GM23338 (cell line): Measurements from ENCODE around the gene DERA. TPM values are rescaled to one million over a fixed set of nuclear protein-coding genes. Genes with fewer than 3 reads are reported as not detected.

ENCODE experiments used
- ATAC-seq: fragments of 200-7000 bp; cut with Tn5 transposase; 3 replicates; pipeline ENCODE4 v1.9.1; 2020
- DNase-seq: peaks from one replicate; pipeline ENCODE4 v3.0.0-alpha.2; 2015; ENCODE audit warnings: low spot score
- H2AFZ ChIP-seq: fragments of 200-600 bp; sonication (generic); 2 replicates; pipeline ENCODE4 v1.8.0; 2016; ENCODE audit warnings: antibody characterized with exemption, mild to moderate bottlenecking, moderate library complexity
- H3F3A ChIP-seq: fragments of 200-600 bp; sonication (generic); replicated peaks from 2 replicates; pipeline ENCODE4 v1.8.0; 2017; ENCODE audit warnings: antibody characterized with exemption, mixed run types, low read depth
- H3K27ac ChIP-seq: fragments of 200-600 bp; sonication (generic); 2 replicates; pipeline ENCODE4 v1.6.1; 2016; ENCODE audit warnings: low read depth
- H3K27me3 ChIP-seq: fragments of 200-600 bp; sonication (generic); 2 replicates; pipeline ENCODE4 v1.8.0; 2016; ENCODE audit warnings: mild to moderate bottlenecking, mixed run types, moderate library complexity; ENCODE audit not compliant: insufficient read depth
- H3K36me3 ChIP-seq: fragments of 200-600 bp; sonication (generic); 2 replicates; pipeline ENCODE4 v1.8.0; 2016; ENCODE audit warnings: mild to moderate bottlenecking; ENCODE audit not compliant: insufficient read depth
- H3K4me1 ChIP-seq: fragments of 200-600 bp; sonication (generic); 2 replicates; pipeline ENCODE4 v1.8.0; 2016; ENCODE audit warnings: mild to moderate bottlenecking, moderate library complexity; ENCODE audit not compliant: insufficient read depth
- H3K4me2 ChIP-seq: fragments of 200-600 bp; sonication (generic); 2 replicates; pipeline ENCODE4 v1.7.1; 2017; ENCODE audit warnings: mixed run types
- H3K4me3 ChIP-seq: fragments of 200-600 bp; sonication (generic); 2 replicates; pipeline ENCODE4 v1.6.1; 2016; ENCODE audit warnings: mixed run types
- H3K79me2 ChIP-seq: fragments of 200-600 bp; sonication (generic); replicated peaks from 2 replicates; pipeline ENCODE4 v1.8.0; 2017; ENCODE audit warnings: mild to moderate bottlenecking; ENCODE audit not compliant: insufficient read depth
- H3K9me2 ChIP-seq: fragments of 200-600 bp; sonication (generic); 2 replicates; pipeline ENCODE4 v1.8.0; 2017; ENCODE audit not compliant: insufficient read depth
- H4K20me1 ChIP-seq: fragments of 200-600 bp; sonication (generic); replicated peaks from 2 replicates; pipeline ENCODE4 v1.8.0; 2017; ENCODE audit warnings: mild to moderate bottlenecking; ENCODE audit not compliant: insufficient read depth
- H3K27ac Mint-ChIP-seq: 2 replicates; pipeline ENCODE4 v1.8.0; 2020; ENCODE audit warnings: inconsistent platforms, mild to moderate bottlenecking, moderate library complexity, mixed read lengths
- H3K27me3 Mint-ChIP-seq: 3 replicates; pipeline ENCODE4 v1.8.0; 2022; ENCODE audit warnings: low read depth, mild to moderate bottlenecking, moderate library complexity, mixed read lengths, inconsistent platforms; ENCODE audit not compliant: insufficient read depth, poor library complexity
- H3K36me3 Mint-ChIP-seq: 3 replicates; pipeline ENCODE4 v1.8.0; 2021; ENCODE audit warnings: low read depth, mild to moderate bottlenecking, inconsistent platforms, moderate library complexity, mixed read lengths
- H3K4me1 Mint-ChIP-seq: 3 replicates; pipeline ENCODE4 v1.8.0; 2020; ENCODE audit warnings: mild to moderate bottlenecking, inconsistent platforms, mixed read lengths
- H3K4me3 Mint-ChIP-seq: 3 replicates; pipeline ENCODE4 v1.8.0; 2021; ENCODE audit warnings: moderate library complexity, mild to moderate bottlenecking, inconsistent platforms, mixed read lengths
- H3K9me3 Mint-ChIP-seq: 3 replicates; pipeline ENCODE4 v1.8.0; 2020; ENCODE audit warnings: moderate library complexity, mild to moderate bottlenecking, inconsistent platforms, mixed read lengths
- CREB1 ChIP-seq: fragments of 250-450 bp; sonication (Bioruptor Pico); IDR thresholded peaks from 2 replicates; pipeline ENCODE4 v1.5.0; 2020; ENCODE audit warnings: low read depth, mild to moderate bottlenecking, moderate library complexity
- EZH2 ChIP-seq: fragments of 200-600 bp; sonication (generic); IDR thresholded peaks from one replicate; pipeline ENCODE4 v1.8.0; 2017; ENCODE audit warnings: antibody characterized with exemption, mild to moderate bottlenecking, low read depth; ENCODE audit not compliant: unreplicated experiment
- JUNB ChIP-seq: IDR thresholded peaks from one replicate; pipeline ENCODE4 v1.6.1; 2016; ENCODE audit warnings: antibody characterized with exemption; ENCODE audit not compliant: unreplicated experiment
- NANOG ChIP-seq: IDR thresholded peaks from 2 replicates; pipeline ENCODE4 v1.6.1; 2016; ENCODE audit warnings: antibody characterized with exemption, borderline replicate concordance
- POLR2AphosphoS5 ChIP-seq: IDR thresholded peaks from 2 replicates; pipeline ENCODE4 v1.6.1; 2016; ENCODE audit warnings: antibody characterized with exemption, low read depth
- STAT1 ChIP-seq: IDR thresholded peaks from one replicate; pipeline ENCODE4 v1.6.1; 2016; ENCODE audit warnings: antibody characterized with exemption; ENCODE audit not compliant: unreplicated experiment
- ZNF331 ChIP-seq: fragments of 250-450 bp; sonication (Bioruptor Pico); IDR thresholded peaks from 2 replicates; pipeline ENCODE4 v1.5.0; 2020; ENCODE audit warnings: low read depth, mild to moderate bottlenecking, moderate library complexity
- polyA plus RNA-seq: library from polyadenylated mRNA; unstranded; fragments of >200 nt; fragmentation: Nextera tagmentation; extraction: Ambion mirVana; gene quantifications from 2 replicates; pipeline ENCODE4 v1.2.1, GENCODE V29; 2016
- total RNA-seq: library from RNA; depleted of rRNA; stranded (reverse); fragments of >200 nt; shearing (Covaris generic); gene quantifications from 2 replicates; pipeline ENCODE4 v1.2.3, GENCODE V29; 2014
- TF ChIP-seq, protein P1 (sequence below): IDR thresholded peaks from 2 replicates; pipeline ENCODE4 v1.6.1; 2016; ENCODE audit warnings: antibody characterized with exemption
- TF ChIP-seq, protein P2 (sequence below): IDR thresholded peaks from one replicate; pipeline ENCODE4 v1.6.1; 2018; ENCODE audit warnings: antibody characterized with exemption; ENCODE audit not compliant: unreplicated experiment
- TF ChIP-seq, protein P3 (sequence below): fragments of 250-450 bp; sonication (Bioruptor Pico); IDR thresholded peaks from 2 replicates; pipeline ENCODE4 v1.5.0; 2020; ENCODE audit warnings: mild to moderate bottlenecking, moderate library complexity

The DERA gene
- total and polyA plus RNA-seq, 2 experiments from 2014 or later: 20.4 to 27.3 TPM

- Histone ChIP-seq H3K27ac (no peak overlapping the region), H3K4me2 (no peak overlapping the region), H2AFZ (no peak overlapping the region), H4K20me1 (no peaks in the 10 kb centered on the region), H3K27me3 (no peaks in the 10 kb centered on the region), H3K4me3 (no peak overlapping the region), H3K9me2 (peaks cover 4% of the 10 kb centered on the region; the same call in 1 of the 2 replicates), H3K4me1 (peaks cover 10% of the 10 kb centered on the region), H3K79me2 (no peaks in the 10 kb centered on the region), H3F3A (no peaks in the 10 kb centered on the region), H3K36me3 (no peaks in the 10 kb centered on the region)
- no peak for ATAC-seq
- TF ChIP-seq STAT1 (no peak), CREB1 (no peak)
- Mint-ChIP-seq H3K9me3 (peaks cover 4% of the 10 kb centered on the region), H3K4me1 (peaks cover 16% of the 10 kb centered on the region), H3K27me3 (peaks cover 1% of the 10 kb centered on the region), H3K4me3 (no peak overlapping the region), H3K27ac (peak overlapping the region; percentile 76), H3K36me3 (peaks cover 3% of the 10 kb centered on the region; the same call in 2 of the 3 replicates)
- DNase-seq: no peak
Measured at GRCh38 chr12:15955281-15955680, 44.1 kb downstream of the DERA start.

GRCh38 chr12:15956010-15956409 lies 44.9 kb downstream of the DERA start:
- Histone ChIP-seq H4K20me1 (no peaks in the 10 kb centered on the region), H3K27me3 (no peaks in the 10 kb centered on the region), H3K27ac (no peak overlapping the region), H3K36me3 (no peaks in the 10 kb centered on the region), H3F3A (no peaks in the 10 kb centered on the region), H3K9me2 (peaks cover 4% of the 10 kb centered on the region; the same call in 1 of the 2 replicates), H3K79me2 (no peaks in the 10 kb centered on the region), H2AFZ (no peak overlapping the region), H3K4me3 (no peak overlapping the region), H3K4me2 (no peak overlapping the region), H3K4me1 (peaks cover 10% of the 10 kb centered on the region)
- peaks cover 1% of the 10 kb centered on the region for H3K27me3 Mint-ChIP-seq
- H3K4me3 Mint-ChIP-seq: no peak overlapping the region
- TF ChIP-seq, protein P1, sequence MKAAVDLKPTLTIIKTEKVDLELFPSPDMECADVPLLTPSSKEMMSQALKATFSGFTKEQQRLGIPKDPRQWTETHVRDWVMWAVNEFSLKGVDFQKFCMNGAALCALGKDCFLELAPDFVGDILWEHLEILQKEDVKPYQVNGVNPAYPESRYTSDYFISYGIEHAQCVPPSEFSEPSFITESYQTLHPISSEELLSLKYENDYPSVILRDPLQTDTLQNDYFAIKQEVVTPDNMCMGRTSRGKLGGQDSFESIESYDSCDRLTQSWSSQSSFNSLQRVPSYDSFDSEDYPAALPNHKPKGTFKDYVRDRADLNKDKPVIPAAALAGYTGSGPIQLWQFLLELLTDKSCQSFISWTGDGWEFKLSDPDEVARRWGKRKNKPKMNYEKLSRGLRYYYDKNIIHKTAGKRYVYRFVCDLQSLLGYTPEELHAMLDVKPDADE: no peak
- TF ChIP-seq POLR2AphosphoS5 (no peak), ZNF331 (CRISPR knock-in tag) (no peak), NANOG (no peak), CREB1 (no peak), JUNB (no peak), EZH2 (no peak), STAT1 (no peak)
- TF ChIP-seq, protein P2, sequence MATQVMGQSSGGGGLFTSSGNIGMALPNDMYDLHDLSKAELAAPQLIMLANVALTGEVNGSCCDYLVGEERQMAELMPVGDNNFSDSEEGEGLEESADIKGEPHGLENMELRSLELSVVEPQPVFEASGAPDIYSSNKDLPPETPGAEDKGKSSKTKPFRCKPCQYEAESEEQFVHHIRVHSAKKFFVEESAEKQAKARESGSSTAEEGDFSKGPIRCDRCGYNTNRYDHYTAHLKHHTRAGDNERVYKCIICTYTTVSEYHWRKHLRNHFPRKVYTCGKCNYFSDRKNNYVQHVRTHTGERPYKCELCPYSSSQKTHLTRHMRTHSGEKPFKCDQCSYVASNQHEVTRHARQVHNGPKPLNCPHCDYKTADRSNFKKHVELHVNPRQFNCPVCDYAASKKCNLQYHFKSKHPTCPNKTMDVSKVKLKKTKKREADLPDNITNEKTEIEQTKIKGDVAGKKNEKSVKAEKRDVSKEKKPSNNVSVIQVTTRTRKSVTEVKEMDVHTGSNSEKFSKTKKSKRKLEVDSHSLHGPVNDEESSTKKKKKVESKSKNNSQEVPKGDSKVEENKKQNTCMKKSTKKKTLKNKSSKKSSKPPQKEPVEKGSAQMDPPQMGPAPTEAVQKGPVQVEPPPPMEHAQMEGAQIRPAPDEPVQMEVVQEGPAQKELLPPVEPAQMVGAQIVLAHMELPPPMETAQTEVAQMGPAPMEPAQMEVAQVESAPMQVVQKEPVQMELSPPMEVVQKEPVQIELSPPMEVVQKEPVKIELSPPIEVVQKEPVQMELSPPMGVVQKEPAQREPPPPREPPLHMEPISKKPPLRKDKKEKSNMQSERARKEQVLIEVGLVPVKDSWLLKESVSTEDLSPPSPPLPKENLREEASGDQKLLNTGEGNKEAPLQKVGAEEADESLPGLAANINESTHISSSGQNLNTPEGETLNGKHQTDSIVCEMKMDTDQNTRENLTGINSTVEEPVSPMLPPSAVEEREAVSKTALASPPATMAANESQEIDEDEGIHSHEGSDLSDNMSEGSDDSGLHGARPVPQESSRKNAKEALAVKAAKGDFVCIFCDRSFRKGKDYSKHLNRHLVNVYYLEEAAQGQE: no peak
- TF ChIP-seq, protein P3, sequence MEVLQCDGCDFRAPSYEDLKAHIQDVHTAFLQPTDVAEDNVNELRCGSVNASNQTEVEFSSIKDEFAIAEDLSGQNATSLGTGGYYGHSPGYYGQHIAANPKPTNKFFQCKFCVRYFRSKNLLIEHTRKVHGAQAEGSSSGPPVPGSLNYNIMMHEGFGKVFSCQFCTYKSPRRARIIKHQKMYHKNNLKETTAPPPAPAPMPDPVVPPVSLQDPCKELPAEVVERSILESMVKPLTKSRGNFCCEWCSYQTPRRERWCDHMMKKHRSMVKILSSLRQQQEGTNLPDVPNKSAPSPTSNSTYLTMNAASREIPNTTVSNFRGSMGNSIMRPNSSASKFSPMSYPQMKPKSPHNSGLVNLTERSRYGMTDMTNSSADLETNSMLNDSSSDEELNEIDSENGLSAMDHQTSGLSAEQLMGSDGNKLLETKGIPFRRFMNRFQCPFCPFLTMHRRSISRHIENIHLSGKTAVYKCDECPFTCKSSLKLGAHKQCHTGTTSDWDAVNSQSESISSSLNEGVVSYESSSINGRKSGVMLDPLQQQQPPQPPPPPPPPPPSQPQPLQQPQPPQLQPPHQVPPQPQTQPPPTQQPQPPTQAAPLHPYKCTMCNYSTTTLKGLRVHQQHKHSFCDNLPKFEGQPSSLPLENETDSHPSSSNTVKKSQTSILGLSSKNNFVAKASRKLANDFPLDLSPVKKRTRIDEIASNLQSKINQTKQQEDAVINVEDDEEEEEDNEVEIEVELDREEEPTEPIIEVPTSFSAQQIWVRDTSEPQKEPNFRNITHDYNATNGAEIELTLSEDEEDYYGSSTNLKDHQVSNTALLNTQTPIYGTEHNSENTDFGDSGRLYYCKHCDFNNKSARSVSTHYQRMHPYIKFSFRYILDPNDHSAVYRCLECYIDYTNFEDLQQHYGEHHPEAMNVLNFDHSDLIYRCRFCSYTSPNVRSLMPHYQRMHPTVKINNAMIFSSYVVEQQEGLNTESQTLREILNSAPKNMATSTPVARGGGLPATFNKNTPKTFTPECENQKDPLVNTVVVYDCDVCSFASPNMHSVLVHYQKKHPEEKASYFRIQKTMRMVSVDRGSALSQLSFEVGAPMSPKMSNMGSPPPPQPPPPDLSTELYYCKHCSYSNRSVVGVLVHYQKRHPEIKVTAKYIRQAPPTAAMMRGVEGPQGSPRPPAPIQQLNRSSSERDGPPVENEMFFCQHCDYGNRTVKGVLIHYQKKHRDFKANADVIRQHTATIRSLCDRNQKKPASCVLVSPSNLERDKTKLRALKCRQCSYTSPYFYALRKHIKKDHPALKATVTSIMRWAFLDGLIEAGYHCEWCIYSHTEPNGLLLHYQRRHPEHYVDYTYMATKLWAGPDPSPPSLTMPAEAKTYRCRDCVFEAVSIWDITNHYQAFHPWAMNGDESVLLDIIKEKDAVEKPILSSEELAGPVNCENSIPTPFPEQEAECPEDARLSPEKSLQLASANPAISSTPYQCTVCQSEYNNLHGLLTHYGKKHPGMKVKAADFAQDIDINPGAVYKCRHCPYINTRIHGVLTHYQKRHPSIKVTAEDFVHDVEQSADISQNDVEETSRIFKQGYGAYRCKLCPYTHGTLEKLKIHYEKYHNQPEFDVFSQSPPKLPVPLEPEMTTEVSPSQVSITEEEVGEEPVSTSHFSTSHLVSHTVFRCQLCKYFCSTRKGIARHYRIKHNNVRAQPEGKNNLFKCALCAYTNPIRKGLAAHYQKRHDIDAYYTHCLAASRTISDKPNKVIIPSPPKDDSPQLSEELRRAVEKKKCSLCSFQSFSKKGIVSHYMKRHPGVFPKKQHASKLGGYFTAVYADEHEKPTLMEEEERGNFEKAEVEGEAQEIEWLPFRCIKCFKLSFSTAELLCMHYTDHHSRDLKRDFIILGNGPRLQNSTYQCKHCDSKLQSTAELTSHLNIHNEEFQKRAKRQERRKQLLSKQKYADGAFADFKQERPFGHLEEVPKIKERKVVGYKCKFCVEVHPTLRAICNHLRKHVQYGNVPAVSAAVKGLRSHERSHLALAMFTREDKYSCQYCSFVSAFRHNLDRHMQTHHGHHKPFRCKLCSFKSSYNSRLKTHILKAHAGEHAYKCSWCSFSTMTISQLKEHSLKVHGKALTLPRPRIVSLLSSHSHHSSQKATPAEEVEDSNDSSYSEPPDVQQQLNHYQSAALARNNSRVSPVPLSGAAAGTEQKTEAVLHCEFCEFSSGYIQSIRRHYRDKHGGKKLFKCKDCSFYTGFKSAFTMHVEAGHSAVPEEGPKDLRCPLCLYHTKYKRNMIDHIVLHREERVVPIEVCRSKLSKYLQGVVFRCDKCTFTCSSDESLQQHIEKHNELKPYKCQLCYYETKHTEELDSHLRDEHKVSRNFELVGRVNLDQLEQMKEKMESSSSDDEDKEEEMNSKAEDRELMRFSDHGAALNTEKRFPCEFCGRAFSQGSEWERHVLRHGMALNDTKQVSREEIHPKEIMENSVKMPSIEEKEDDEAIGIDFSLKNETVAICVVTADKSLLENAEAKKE (CRISPR knock-in tag): no peak
- no peak overlapping the region for H3K27ac Mint-ChIP-seq
- ATAC-seq (no peak), DNase-seq (no peak)
- peaks cover 16% of the 10 kb centered on the region for H3K4me1 Mint-ChIP-seq
- no peaks in the 10 kb centered on the region for H3K9me3 Mint-ChIP-seq
- H3K36me3 Mint-ChIP-seq: peaks cover 5% of the 10 kb centered on the region
